Kidney capillary endothelial cell (primary cell): ENCODE measurements around the gene PLPP7.
A peak's percentile ranks its signal among the peaks of the same experiment; 100 is the strongest.

ENCODE experiments used
- DNase-seq: peaks from one replicate; pipeline ENCODE4 v3.0.0-alpha.2; 2018; ENCODE audit warnings: low spot score

PLPP7 gene

DNA sequence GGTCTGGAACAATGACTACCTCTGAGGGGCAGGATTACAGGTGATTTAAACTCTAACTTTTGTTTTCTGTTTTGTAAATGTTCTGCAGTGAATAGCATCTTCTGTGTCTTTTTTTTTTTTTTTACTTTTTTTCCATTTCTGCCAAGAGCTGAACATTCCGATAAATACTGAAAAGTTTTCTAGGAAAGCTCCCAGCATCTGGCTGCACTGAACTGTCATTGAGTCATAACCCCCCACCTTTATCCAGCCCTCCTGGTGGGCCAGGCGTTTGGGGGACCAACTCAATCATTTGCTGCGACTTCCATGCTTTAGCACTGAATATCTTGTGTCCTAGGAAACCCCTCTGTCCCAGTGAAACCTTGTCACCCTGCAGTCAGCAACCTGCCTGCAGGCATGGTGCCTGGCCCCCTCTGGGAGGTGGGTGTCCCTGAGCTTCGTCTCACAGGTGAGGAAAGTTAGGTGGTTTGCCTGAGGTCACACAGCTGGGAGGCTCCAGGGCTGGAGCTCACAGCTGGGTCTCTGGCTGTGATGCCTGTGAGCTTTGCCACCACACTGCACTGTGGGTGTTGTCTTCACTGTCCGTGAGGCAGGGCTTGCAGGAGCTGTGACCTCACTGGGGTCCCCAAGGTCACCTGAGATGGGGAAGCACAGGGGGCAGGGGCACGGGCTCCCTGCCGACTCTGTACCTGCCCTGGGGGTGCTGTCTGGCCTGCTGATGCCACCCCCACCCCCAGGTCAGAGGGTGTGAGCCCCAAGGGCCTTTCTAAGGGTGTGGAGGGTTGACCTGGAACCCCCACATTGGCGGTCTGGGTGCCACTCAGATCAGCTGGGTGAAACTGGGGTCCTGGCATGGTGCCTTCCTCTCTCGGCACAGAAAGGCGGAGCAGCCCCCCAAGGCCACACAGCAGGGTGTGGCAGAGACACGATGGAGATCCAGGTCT is 14.1 kb downstream of the PLPP7 start:
- no peak for DNase-seq

- DNase-seq, result no peak
These were observed 15.3 kb downstream of the PLPP7 start for GRCh38 chr9:131304676-131305355.

- no peak for DNase-seq
These were observed 17.0 kb downstream of the PLPP7 start for GRCh38 chr9:131306397-131307004.

DNA sequence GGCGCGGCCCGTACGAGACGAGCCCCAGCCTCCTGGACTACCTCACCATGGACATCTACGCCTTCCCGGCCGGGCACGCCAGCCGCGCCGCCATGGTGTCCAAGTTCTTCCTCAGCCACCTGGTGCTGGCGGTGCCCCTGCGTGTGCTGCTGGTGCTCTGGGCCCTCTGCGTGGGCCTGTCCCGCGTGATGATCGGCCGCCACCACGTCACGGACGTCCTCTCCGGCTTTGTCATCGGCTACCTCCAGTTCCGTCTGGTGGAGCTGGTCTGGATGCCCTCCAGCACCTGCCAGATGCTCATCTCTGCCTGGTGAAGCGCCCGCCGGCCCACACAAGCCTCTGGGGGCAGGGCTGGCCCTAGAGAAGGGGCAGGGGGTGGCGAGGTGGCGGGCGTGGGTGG is 18.5 kb downstream of the PLPP7 start:
- DNase-seq, result no peak

DNA sequence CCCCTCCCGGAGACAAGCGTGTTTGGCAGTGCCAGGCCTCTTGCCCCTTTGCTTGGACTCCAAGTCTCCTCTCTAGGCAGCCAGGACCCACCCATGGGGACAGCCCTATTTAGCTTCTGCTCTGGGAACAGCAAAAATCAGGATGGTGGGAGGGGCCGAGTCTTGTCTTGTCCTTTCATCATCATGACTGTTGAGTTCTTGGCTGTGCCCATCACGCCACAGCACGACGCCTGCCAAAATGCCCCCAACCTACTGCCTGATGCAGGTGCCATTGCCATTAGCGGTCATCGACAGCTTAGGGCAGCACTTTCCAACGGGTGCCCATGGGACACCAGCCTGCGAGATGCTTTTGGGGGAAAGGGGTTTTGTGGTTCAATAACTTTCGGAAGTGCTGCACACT is 18.9 kb downstream of the PLPP7 start:
- no peak for DNase-seq

- DNase-seq, result no peak
These were observed 19.5 kb downstream of the PLPP7 start for GRCh38 chr9:131308906-131309529.

DNA sequence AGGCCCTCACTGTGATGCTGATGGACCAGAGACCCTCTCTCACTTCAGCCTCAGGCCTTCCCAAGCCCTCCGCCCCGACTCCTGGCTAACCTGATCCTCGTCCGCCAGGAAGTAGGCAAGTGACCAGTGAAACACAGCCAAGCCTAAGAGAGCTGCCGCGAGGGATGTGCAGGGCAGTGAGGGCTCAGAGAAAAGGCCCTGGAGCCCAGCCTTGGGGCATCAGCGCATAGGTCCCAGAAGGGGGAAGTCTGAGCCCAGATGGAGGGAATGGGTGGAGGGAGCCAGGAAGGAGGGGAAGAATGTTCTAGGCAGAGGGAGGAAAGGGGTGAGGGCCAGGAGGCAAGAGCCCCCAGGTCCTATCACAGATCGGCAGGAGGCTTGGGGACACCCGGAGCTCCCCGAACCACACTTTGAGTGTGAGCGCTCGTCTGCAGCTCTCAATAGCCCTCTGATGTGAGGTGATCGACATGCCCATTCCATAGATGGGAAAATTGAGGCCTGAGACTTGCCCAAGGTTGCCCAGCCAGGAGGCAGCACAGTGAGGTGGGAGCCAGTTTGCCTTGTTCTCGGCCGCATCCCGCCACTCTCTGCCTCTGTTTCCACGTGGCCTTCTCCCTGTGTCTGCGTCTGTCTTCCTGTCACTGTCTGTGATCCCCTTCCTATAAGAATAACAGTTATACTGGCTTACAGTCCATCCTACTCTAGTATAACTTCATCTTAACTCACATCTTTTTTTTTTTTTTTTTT is 20.2 kb downstream of the PLPP7 start:
- no peak for DNase-seq

DNA sequence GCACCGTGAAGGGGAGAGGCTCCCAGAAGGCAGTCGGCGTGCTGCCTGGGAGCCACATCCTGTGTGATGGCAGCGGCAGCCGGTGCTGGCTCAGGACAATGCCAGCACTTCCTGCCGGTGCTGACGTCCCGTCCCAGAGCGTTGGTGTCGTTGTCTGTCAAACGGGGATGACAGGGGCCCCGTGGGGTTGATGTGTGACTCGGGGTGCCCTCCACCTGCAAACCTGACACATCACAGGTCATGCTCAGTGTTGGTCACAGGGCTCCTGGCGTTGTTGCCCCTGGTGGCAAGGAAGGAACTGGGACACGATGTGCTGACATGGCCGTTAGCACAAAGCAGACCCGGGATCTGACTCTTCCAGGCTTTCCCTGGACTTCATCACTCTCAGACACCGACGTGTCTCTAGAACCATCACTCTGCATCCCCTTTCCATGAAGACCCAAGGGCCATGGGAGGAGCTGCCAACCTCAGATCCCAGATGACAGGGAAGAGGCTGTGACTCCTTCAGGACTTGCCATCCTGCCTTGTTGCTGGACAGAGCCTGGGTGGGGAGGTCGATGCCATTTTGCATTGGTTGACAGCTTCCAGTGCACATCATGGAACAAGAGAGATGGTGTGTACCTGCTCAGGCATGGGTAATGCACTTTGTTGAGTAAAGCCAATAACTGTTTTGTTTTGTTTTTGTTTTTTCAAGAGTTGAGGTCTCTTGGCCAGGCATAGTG is 21.5 kb downstream of the PLPP7 start:
- DNase-seq, result peak; percentile 40

GRCh38 chr9:131312246-131312645 is 22.7 kb downstream of the PLPP7 start:
- no peak for DNase-seq

GRCh38 chr9:131312822-131313770 is 23.6 kb downstream of the PLPP7 start:
- DNase-seq, result no peak

- DNase-seq, result no peak
These were observed 28.9 kb downstream of the PLPP7 start for GRCh38 chr9:131318231-131319085.

DNA sequence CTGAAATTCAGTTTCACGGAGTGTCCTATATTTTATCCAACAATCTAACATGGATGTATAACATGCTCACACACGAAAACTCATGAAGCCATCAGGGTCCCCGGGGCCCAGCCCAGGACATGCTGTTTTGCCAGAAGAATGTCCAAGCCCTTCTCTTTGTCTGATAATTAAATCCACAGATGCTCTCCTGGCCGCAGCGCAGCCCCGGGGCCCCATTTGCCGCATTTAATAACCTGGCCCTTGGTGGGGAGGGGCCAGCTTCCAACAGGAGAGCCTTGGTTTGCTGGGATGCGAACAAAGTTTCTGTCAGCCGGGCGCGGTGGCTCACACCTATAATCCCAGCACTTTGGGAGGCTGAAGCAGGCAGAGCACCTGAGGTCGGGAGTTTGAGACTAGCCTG is 30.0 kb downstream of the PLPP7 start:
- no peak for DNase-seq

- DNase-seq, result no peak
These were observed 30.6 kb downstream of the PLPP7 start for GRCh38 chr9:131320031-131320685.

GRCh38 chr9:131323629-131324028 is 34.1 kb downstream of the PLPP7 start:
- no peak for DNase-seq

DNA sequence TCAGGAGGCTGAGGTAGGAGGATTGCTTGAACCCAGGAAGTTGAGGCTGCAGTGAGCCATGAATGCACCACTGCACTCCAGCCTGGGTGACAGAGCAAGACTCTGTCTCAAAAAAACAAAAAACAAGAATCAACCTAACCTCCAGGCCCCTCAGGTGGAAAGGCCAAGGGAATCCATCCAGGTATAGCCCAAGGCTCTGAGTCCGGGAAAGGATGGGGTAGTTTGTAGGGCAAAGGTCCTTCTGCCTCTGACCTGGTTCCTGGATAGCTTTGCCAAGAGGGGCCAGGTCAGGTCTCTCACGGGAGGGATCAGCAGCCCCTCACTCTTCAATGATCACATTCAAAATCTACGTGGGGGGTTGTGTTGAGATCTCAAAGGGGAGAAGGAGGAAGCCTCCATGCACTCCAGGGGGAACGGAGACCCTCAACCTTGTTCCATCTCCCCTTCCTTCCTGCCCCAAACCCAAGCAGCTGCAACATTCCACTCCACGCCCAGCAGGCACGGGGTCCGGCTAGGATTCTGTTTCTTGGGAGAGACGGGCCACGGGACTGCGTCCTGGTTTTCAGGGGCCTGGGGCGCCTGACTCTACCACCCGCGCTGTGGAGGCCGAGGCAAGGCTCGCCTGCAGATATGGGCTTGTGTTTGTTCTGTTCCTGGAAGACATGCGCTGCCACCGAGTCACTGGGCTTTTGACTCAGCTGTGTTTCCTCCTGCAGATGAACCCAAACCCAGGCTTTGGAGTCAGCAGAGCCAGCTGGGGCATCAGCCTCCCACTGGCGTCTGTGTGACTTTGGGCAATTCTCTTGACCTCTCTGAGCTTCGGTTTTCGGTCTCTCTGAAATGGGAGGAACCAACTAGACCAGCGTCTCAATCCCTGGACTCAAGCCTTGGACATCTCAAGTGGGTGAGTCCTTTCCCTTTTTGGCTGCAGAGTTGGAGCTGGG is 35.5 kb downstream of the PLPP7 start:
- DNase-seq, result no peak

GRCh38 chr9:131329241-131329641 is 39.7 kb downstream of the PLPP7 start:
- DNase-seq, result no peak
